RWPE2 (cell line): ENCODE results near the gene SLC38A5.
"Not testable (repeated sequence)": the region's sequence is repeated elsewhere in the genome, so short reads cannot be mapped to it uniquely, and the experiment has no call there.

ENCODE experiments used
- ATAC-seq: fragments of 200-7000 bp; cut with Tn5 transposase; 3 replicates; pipeline ENCODE4 v1.9.1; 2021; ENCODE audit warnings: low read depth
- DNase-seq: peaks from one replicate; pipeline ENCODE4 v3.0.0-alpha.2; 2020; ENCODE audit warnings: low spot score
- H3K27ac ChIP-seq: fragments of 450-650 bp; 2 replicates; pipeline ENCODE4 v1.5.1; 2017; ENCODE audit warnings: mild to moderate bottlenecking; ENCODE audit not compliant: poor library complexity, severe bottlenecking
- H3K27me3 ChIP-seq: fragments of 250-450 bp; sonication (Bioruptor Pico); 2 replicates; pipeline ENCODE4 v1.5.1; 2021; ENCODE audit warnings: mild to moderate bottlenecking, moderate library complexity; ENCODE audit not compliant: insufficient read depth, poor library complexity, severe bottlenecking
- H3K36me3 ChIP-seq: fragments of 250-450 bp; sonication (Bioruptor Pico); 2 replicates; pipeline ENCODE4 v1.5.1; 2020; ENCODE audit warnings: low read depth, mild to moderate bottlenecking, moderate library complexity
- H3K4me1 ChIP-seq: fragments of 250-450 bp; sonication (Bioruptor Pico); 2 replicates; pipeline ENCODE4 v1.5.1; 2021; ENCODE audit warnings: mild to moderate bottlenecking, moderate library complexity; ENCODE audit not compliant: insufficient read depth, poor library complexity, severe bottlenecking
- H3K4me3 ChIP-seq: fragments of 250-450 bp; sonication (Bioruptor Pico); 2 replicates; pipeline ENCODE4 v1.5.1; 2021; ENCODE audit warnings: mild to moderate bottlenecking, moderate library complexity; ENCODE audit not compliant: severe bottlenecking
- H3K9me3 ChIP-seq: fragments of 250-450 bp; sonication (Bioruptor Pico); 2 replicates; pipeline ENCODE4 v1.5.1; 2021; ENCODE audit warnings: mild to moderate bottlenecking, moderate library complexity; ENCODE audit not compliant: severe bottlenecking
- CTCF ChIP-seq: fragments of 450-650 bp; IDR thresholded peaks from one replicate; pipeline ENCODE4 v1.5.1; 2017; ENCODE audit warnings: mild to moderate bottlenecking, moderate library complexity; ENCODE audit not compliant: poor library complexity, severe bottlenecking

The SLC38A5 gene

DNA sequence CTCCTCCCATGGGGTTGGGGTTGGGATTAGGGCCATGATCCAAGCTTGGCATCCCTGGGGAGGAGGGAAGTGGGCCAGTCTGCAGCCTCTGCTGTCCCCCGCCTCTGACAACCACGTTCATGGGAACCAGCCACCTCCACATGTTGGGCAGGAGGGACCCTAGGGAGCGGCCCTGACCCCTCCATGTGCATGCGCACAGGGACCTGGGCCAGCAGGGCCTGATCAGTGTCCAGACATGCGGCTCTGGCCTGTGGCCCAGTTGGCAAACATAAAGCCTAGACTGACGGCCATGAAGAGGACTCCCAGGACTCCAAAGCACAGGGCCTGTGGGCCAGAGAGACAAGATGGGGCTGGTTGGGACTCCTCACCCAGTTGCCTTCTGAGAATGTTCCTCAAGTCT is 11.3 kb downstream of the SLC38A5 start:
- H3K9me3 ChIP-seq: no peaks in the 10 kb centered on the region

DNA sequence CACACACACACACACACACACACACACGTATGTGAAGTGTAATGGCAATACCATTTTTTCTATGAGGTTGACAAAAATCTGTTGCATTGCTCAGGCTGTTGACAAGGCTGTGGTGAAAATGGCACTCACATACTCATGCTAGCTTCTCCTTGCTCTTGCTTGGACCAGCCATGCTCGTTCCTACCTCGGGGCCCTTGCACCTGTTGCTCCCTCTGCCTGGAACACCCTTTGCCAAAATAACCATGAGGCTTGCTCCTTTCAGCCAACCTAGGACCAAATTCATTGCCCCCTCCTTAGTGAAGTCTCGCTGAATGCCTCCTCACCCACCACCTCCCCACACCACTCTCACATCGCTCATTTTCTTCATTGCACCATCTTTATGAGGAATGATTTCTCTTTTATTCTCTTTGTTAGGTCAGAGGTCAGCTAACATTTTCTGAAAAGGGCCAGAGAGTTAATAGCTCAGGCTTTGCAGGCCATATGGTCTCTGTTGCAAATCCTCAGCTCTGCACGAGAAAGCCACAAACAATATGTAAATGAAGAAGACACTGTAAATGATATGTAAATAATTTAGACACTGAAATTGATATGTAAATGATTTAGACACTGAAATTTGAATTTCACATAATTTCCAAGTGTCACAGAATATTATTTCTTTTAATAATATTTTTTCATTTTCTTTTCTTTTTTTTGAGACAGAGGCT is 13.3 kb downstream of the SLC38A5 start:
- Histone ChIP-seq H3K9me3 (no peaks in the 10 kb centered on the region), H3K4me3 (no peak overlapping the region), H3K27ac (no peak overlapping the region), H3K4me1 (no peaks in the 10 kb centered on the region), H3K36me3 (no peaks in the 10 kb centered on the region), H3K27me3 (no peaks in the 10 kb centered on the region)
- ATAC-seq: no peak
- no peak for DNase-seq
- TF ChIP-seq CTCF: no peak

More for the DNA sequence above, 11.3 kb downstream of the SLC38A5 start:
- DNase-seq: no peak
- Histone ChIP-seq H3K36me3 (no peaks in the 10 kb centered on the region), H3K4me3 (no peak overlapping the region), H3K27ac (no peak overlapping the region), H3K4me1 (no peaks in the 10 kb centered on the region), H3K27me3 (no peaks in the 10 kb centered on the region)
- no peak for TF ChIP-seq CTCF
- ATAC-seq: no peak

GRCh38 chrX:48451708-48452107 is 18.4 kb downstream of the SLC38A5 start:
- no peak overlapping the region for H3K4me3 ChIP-seq
- ATAC-seq (no peak), DNase-seq (no peak)
- H3K27ac ChIP-seq: no peak overlapping the region
- no peaks in the 10 kb centered on the region for H3K36me3 ChIP-seq
- TF ChIP-seq CTCF: no peak
- no peaks in the 10 kb centered on the region for H3K27me3 ChIP-seq
- H3K9me3 ChIP-seq: no peaks in the 10 kb centered on the region
- no peaks in the 10 kb centered on the region for H3K4me1 ChIP-seq

DNA sequence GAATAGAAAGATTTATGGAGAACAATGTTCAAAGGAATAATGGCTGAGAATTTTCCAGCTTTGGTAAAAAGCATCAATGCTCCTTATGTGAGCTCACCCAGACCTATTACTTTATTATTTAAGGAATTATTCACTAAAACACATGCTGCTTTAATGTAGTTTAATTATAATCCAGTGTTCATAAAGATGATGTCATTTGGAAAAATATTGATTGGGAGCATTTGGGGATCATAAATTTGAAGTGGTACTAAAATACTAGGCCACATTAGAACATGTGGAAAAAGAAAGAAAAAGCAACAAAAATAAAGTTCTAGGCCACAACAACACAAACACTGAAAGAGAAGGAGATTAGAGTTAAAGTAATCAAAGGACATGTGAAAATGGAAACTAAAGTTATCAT is 20.0 kb downstream of the SLC38A5 start:
- H3K27ac ChIP-seq: no peak overlapping the region
- no peaks in the 10 kb centered on the region for H3K36me3 ChIP-seq
- no peaks in the 10 kb centered on the region for H3K27me3 ChIP-seq

DNA sequence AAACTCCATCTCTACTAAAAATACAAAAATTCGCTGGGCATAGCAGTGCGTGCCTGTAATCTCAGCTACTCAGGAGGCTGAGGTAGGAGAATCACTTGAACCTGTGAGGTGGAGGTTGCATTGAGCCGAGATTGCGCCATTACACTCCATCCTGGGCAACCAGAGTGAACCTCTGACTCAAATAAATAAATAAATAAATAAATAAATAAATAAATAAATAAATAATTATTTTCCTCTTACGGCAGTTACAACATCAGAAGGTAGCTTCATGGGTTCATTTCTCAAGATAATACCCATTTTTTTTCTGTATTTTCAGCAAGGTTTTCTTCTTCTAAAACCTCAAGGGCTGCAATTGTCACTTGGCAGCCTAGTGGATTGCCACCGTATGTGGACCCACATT is 22.9 kb downstream of the SLC38A5 start:
- H3K4me3 ChIP-seq, DNase-seq, H3K4me1 ChIP-seq, ATAC-seq, H3K36me3 ChIP-seq, H3K27ac ChIP-seq, H3K27me3 ChIP-seq, H3K9me3 ChIP-seq: not testable (repeated sequence)

More for the DNA sequence above, 20.0 kb downstream of the SLC38A5 start:
- Histone ChIP-seq H3K9me3 (no peaks in the 10 kb centered on the region), H3K4me1 (no peaks in the 10 kb centered on the region), H3K4me3 (no peak overlapping the region)
- TF ChIP-seq CTCF: no peak
- ATAC-seq (no peak), DNase-seq (no peak)

DNA sequence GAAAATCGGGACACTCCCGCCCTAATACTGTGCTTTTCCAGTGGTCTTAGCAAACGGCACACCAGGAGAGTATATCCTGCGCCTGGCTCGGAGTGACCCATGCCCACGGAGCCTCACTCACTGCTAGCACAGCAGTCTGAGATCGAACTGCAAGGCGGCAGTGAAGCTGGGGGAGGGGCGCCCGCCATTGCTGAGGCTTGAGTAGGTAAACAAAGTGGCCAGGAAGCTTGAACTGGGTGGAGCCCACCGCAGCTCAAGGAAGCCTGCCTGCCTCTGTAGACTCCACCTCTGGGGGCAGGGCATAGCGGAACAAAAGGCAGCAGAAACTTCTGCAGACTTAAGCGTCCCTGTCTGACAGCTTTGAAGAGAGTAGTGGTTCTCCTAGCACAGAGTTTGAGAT is 36.3 kb downstream of the SLC38A5 start:
- not testable (repeated sequence) for H3K4me1 ChIP-seq, H3K36me3 ChIP-seq, DNase-seq, H3K4me3 ChIP-seq, H3K9me3 ChIP-seq, H3K27ac ChIP-seq, H3K27me3 ChIP-seq, ATAC-seq

GRCh38 chrX:48430166-48430565 is 39.9 kb downstream of the SLC38A5 start:
- not testable (repeated sequence) for H3K27ac ChIP-seq, DNase-seq, H3K27me3 ChIP-seq, H3K4me1 ChIP-seq, H3K36me3 ChIP-seq, H3K4me3 ChIP-seq, ATAC-seq, H3K9me3 ChIP-seq

GRCh38 chrX:48429606-48430005 is 40.5 kb downstream of the SLC38A5 start:
- DNase-seq, H3K36me3 ChIP-seq, H3K4me1 ChIP-seq, H3K9me3 ChIP-seq, H3K27me3 ChIP-seq, ATAC-seq, H3K27ac ChIP-seq, H3K4me3 ChIP-seq: not testable (repeated sequence)
